ENCODE results near the gene CHD2. TPM values are rescaled to one million over a fixed set of nuclear protein-coding genes. Genes with fewer than 3 reads are reported as not detected.
A peak's percentile ranks its signal among the peaks of the same experiment; 100 is the strongest.

Gene CHD2
- polyA plus RNA-seq, 2 of the 4 experiments (the other 2 are of a cell fraction) = 29.5 to 68.2 TPM

DNA sequence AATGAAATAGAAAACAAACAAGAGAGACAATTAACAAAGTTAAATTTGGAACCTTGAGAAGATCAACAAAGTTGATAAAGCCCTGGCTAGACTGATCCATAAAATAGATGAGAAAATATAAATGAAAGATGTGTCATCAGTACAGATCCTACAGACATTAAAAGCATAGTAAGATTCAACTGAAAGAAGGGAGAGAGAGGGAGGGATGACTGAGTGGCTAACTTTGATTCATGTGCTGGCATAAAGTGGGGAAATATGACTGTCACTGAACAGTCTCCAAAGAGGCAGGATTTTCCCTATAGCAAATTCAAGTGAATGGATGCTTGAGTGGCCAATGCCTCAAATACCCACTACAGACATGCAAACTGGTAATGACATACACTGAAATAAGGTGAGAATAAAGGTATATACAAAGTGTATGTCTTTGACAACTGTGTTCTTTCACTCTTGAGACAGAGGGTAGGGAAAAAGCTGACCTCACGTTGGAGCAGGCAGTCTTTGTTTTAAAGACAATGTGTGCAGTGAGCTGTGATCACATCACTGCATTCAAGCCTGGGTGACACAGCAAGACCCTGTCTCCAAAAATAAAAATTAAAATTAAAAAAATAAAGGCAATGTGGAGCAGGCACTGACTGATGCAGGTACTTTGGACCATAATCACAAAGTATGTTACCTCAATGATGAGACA lies 35.9 kb upstream of the CHD2 start:
- 0 out of 3 replicates have a peak, but pooled peaks cover 5% of the 10 kb centered on the region for H3K9me3 ChIP-seq
- TF ChIP-seq, protein P1, sequence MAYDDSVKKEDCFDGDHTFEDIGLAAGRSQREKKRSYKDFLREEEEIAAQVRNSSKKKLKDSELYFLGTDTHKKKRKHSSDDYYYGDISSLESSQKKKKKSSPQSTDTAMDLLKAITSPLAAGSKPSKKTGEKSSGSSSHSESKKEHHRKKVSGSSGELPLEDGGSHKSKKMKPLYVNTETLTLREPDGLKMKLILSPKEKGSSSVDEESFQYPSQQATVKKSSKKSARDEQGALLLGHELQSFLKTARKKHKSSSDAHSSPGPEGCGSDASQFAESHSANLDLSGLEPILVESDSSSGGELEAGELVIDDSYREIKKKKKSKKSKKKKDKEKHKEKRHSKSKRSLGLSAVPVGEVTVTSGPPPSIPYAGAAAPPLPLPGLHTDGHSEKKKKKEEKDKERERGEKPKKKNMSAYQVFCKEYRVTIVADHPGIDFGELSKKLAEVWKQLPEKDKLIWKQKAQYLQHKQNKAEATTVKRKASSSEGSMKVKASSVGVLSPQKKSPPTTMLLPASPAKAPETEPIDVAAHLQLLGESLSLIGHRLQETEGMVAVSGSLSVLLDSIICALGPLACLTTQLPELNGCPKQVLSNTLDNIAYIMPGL (CRISPR knock-in tag; IDR thresholded peaks at IDR 0.05; ENCODE audit: borderline replicate concordance) = no peak
- TF ChIP-seq MYC (IDR thresholded peaks at IDR 0.05; ENCODE audit: borderline replicate concordance, low read length) = no peak
- TF ChIP-seq ATOH8 (CRISPR knock-in tag; IDR thresholded peaks at IDR 0.05; ENCODE audit: low read depth) = no peak
- no peak for TF ChIP-seq EP300 (IDR thresholded peaks at IDR 0.05)
- TF ChIP-seq FOSL2 (IDR thresholded peaks at IDR 0.05) = no peak
- no peak for TF ChIP-seq FOSL2 (CRISPR knock-in tag; IDR thresholded peaks at IDR 0.05)
- TF ChIP-seq RAD21 (conservative IDR thresholded peaks at IDR 0.05 in 1 of 2, IDR thresholded peaks at IDR 0.05 in 1 of 2) = no peak
- TF ChIP-seq, protein P2, sequence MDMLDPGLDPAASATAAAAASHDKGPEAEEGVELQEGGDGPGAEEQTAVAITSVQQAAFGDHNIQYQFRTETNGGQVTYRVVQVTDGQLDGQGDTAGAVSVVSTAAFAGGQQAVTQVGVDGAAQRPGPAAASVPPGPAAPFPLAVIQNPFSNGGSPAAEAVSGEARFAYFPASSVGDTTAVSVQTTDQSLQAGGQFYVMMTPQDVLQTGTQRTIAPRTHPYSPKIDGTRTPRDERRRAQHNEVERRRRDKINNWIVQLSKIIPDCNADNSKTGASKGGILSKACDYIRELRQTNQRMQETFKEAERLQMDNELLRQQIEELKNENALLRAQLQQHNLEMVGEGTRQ (IDR thresholded peaks at IDR 0.05) = no peak
- no peak for TF ChIP-seq FOXS1 (CRISPR knock-in tag; IDR thresholded peaks at IDR 0.05)
- TF ChIP-seq TFCP2L1 (CRISPR knock-in tag; IDR thresholded peaks at IDR 0.05) = no peak
- no peak for TF ChIP-seq RNF2 (IDR thresholded peaks at IDR 0.05; ENCODE audit: borderline replicate concordance, low read depth)
- TF ChIP-seq, protein P3, sequence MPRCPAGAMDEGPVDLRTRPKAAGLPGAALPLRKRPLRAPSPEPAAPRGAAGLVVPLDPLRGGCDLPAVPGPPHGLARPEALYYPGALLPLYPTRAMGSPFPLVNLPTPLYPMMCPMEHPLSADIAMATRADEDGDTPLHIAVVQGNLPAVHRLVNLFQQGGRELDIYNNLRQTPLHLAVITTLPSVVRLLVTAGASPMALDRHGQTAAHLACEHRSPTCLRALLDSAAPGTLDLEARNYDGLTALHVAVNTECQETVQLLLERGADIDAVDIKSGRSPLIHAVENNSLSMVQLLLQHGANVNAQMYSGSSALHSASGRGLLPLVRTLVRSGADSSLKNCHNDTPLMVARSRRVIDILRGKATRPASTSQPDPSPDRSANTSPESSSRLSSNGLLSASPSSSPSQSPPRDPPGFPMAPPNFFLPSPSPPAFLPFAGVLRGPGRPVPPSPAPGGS (IDR thresholded peaks at IDR 0.05) = no peak
- DNase-seq (ENCODE audit: low read depth in 1 of 2, low spot score in 1 of 2) (no peak), ATAC-seq (no peak; a peak in 1 of 6 replicates), FAIRE-seq (no peak)
- peaks cover 19% of the 10 kb centered on the region for H3K4me1 ChIP-seq
- POLR2A ChIA-PET = no interaction called here
- 85% methylated on average over 1 of the region's 1 CpG for WGBS (ENCODE audit: missing lambda C conversion rate)
- CTCF ChIA-PET = no interaction called here
- H3K27ac ChIP-seq = peak overlapping the region in 1 of 2 experiments; percentile 37; a peak in 2 of 6 replicates
- H3K4me3 ChIP-seq = no peak overlapping the region
- no peak overlapping the region for H3K4me2 ChIP-seq

DNA sequence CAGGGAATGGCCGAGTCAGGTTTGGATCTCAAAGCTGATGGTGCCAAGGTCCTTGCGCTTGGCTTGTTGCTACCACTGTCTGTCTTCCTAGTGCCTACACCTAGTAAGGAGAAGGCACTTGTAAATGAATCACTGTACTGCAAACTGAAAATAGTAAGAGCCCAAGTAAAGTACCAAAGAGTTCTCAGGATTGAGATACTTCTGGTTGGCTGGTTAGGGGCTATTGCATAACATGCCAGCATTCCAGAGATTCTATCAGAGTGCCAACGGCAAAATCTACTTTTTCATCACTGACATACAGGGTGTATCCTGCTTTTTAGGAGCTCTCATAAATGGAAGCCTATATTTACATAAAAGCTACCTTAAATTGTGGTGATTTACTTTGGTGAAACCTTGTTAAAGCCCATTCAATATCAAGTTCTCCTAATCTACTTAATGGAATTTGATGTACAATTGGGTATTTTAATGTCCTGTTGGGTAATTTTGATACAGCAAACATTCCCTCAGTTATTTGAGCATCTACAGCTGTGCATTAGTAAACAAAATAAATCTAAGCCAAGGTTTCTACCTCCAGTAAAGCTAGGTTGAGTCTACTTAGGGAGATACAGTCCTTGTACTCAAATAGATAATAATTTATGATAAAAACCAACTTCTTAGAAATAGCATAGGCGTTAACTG lies 30.7 kb upstream of the CHD2 start:
- WGBS (ENCODE audit: missing lambda C conversion rate) = 20% methylated on average over 4 of the region's 4 CpGs
- ATAC-seq (peak; percentile 82 to 84), FAIRE-seq (peak; percentile 95), DNase-seq (ENCODE audit: low read depth in 1 of 2, low spot score in 1 of 2) (peak in 1 of 2 experiments; percentile 84)
- H3K4me2 ChIP-seq = peak overlapping the region; percentile 80
- peak overlapping the region; percentile 84 to 90 for H3K27ac ChIP-seq
- ChIA-PET POLR2A (interaction anchor here (1.0 to 6.8 kb wide), 7 partner anchors 13 to 61 kb away, joined by 3 to 134 read pairs (median 13); partner anchors contain the start of gene CHD2), CTCF (interaction anchor here (1.1 to 6.3 kb wide), 9 partner anchors 11 to 72 kb away, joined by 3 to 49 read pairs (median 4); no protein-coding TSS in a partner anchor)
- no peaks in the 10 kb centered on the region for H3K9me3 ChIP-seq
- peak overlapping the region; percentile 13; the same call in 1 of the 3 replicates for H3K4me3 ChIP-seq
- H3K4me1 ChIP-seq = peaks cover 40% of the 10 kb centered on the region
- no peak for TF ChIP-seq ZNF302 (CRISPR knock-in tag; IDR thresholded peaks at IDR 0.05)
- TF ChIP-seq HOXB13 (CRISPR knock-in tag; IDR thresholded peaks at IDR 0.05; ENCODE audit: low read depth) = no peak
- TF ChIP-seq ZSCAN20 (CRISPR knock-in tag; IDR thresholded peaks at IDR 0.05) = no peak
- TF ChIP-seq RNF2 (IDR thresholded peaks at IDR 0.05; ENCODE audit: borderline replicate concordance, low read depth) = no peak
- TF ChIP-seq PHF8 (IDR thresholded peaks at IDR 0.05; ENCODE audit: borderline replicate concordance, low read depth) = no peak
- no peak for TF ChIP-seq CBX8 (IDR thresholded peaks at IDR 0.05)
- 0 out of 5 replicates have a peak, but pooled peaks of 1 of the 2 experiments have one; percentile 21 for TF ChIP-seq RAD21 (conservative IDR thresholded peaks at IDR 0.05 in 1 of 2, IDR thresholded peaks at IDR 0.05 in 1 of 2)
- TF ChIP-seq ELK1 (IDR thresholded peaks at IDR 0.05; ENCODE audit: low read depth, low read length) = no peak
- TF ChIP-seq, protein P2 (IDR thresholded peaks at IDR 0.05) = no peak
- no peak for TF ChIP-seq POLR2AphosphoS2 (conservative IDR thresholded peaks at IDR 0.05; ENCODE audit: low read length)
- TF ChIP-seq FOSL2 (IDR thresholded peaks at IDR 0.05) = no peak
- peak; percentile 36 for TF ChIP-seq FOSL2 (CRISPR knock-in tag; IDR thresholded peaks at IDR 0.05)
- TF ChIP-seq CEBPB (IDR thresholded peaks at IDR 0.05) = peak; percentile 99 to 100
- no peak for TF ChIP-seq SMC3 (IDR thresholded peaks at IDR 0.05)
- TF ChIP-seq MAFK (IDR thresholded peaks at IDR 0.05; ENCODE audit: partially characterized antibody) = no peak
- TF ChIP-seq FOXS1 (CRISPR knock-in tag; IDR thresholded peaks at IDR 0.05) = no peak
- TF ChIP-seq NFE2L2 (conservative IDR thresholded peaks at IDR 0.05; ENCODE audit: low read length) = no peak
- TF ChIP-seq, protein P1 (CRISPR knock-in tag; IDR thresholded peaks at IDR 0.05; ENCODE audit: borderline replicate concordance) = no peak
- TF ChIP-seq MYC (IDR thresholded peaks at IDR 0.05; ENCODE audit: borderline replicate concordance, low read length) = no peak

Measured in A549 (cell line).